Stimulated activated CD8-positive, alpha-beta memory T cell treated with anti-CD3 and anti-CD28 coated beads, Interleukin-4, amount 100 ng/mL, for 24 hours (primary cell): ENCODE data around the gene MAB21L2.

ENCODE experiments used
- DNase-seq: peaks from one replicate; pipeline ENCODE4 v3.0.0-alpha.2; 2020; ENCODE audit warnings: low read depth

Gene MAB21L2

GRCh38 chr4:150577796-150578195 lies 4.2 kb upstream of the MAB21L2 start:
- no peak for DNase-seq

GRCh38 chr4:150578745-150579501 lies 3.0 kb upstream of the MAB21L2 start:
- DNase-seq: no peak

- no peak for DNase-seq
Measured at GRCh38 chr4:150579551-150580234, 2.3 kb upstream of the MAB21L2 start.

- no peak for DNase-seq
Measured at GRCh38 chr4:150580306-150580705, 1.6 kb upstream of the MAB21L2 start.

- no peak for DNase-seq
Measured at GRCh38 chr4:150581056-150581605, 820 bp upstream of the MAB21L2 start.

- no peak for DNase-seq
Measured at GRCh38 chr4:150581641-150582051, 305 bp upstream of the MAB21L2 start.

- no peak for DNase-seq
Measured at GRCh38 chr4:150582873-150583286, 929 bp downstream of the MAB21L2 start.

GRCh38 chr4:150583287-150584110 lies 1.5 kb downstream of the MAB21L2 start:
- no peak for DNase-seq

- no peak for DNase-seq
Measured at GRCh38 chr4:150584111-150584915, 2.4 kb downstream of the MAB21L2 start.

- DNase-seq: no peak
Measured at GRCh38 chr4:150585611-150586010, 3.7 kb downstream of the MAB21L2 start.

GRCh38 chr4:150586162-150586810 lies 4.3 kb downstream of the MAB21L2 start:
- no peak for DNase-seq

- DNase-seq: no peak
Measured at GRCh38 chr4:150588316-150588715, 6.4 kb downstream of the MAB21L2 start.

- DNase-seq: no peak
Measured at GRCh38 chr4:150589157-150589556, 7.2 kb downstream of the MAB21L2 start.

GRCh38 chr4:150590631-150591030 lies 8.7 kb downstream of the MAB21L2 start:
- DNase-seq: no peak

GRCh38 chr4:150591406-150591805 lies 9.5 kb downstream of the MAB21L2 start:
- DNase-seq: no peak

- DNase-seq: no peak
Measured at GRCh38 chr4:150591904-150592303, 10.0 kb downstream of the MAB21L2 start.

- DNase-seq: no peak
Measured at GRCh38 chr4:150593996-150594395, 12.0 kb downstream of the MAB21L2 start.

GRCh38 chr4:150598909-150599308 lies 17.0 kb downstream of the MAB21L2 start:
- no peak for DNase-seq

- DNase-seq: no peak
Measured at GRCh38 chr4:150599547-150599946, 17.6 kb downstream of the MAB21L2 start.

- no peak for DNase-seq
Measured at GRCh38 chr4:150600812-150601445, 19.0 kb downstream of the MAB21L2 start.

- DNase-seq: no peak
Measured at GRCh38 chr4:150609131-150609530, 27.2 kb downstream of the MAB21L2 start.
